ENCODE data around the gene APOL1.
"Not testable (repeated sequence)": the region's sequence is repeated elsewhere in the genome, so short reads cannot be mapped to it uniquely, and the experiment has no call there.

The APOL1 gene, protein sequence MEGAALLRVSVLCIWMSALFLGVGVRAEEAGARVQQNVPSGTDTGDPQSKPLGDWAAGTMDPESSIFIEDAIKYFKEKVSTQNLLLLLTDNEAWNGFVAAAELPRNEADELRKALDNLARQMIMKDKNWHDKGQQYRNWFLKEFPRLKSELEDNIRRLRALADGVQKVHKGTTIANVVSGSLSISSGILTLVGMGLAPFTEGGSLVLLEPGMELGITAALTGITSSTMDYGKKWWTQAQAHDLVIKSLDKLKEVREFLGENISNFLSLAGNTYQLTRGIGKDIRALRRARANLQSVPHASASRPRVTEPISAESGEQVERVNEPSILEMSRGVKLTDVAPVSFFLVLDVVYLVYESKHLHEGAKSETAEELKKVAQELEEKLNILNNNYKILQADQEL

DNA sequence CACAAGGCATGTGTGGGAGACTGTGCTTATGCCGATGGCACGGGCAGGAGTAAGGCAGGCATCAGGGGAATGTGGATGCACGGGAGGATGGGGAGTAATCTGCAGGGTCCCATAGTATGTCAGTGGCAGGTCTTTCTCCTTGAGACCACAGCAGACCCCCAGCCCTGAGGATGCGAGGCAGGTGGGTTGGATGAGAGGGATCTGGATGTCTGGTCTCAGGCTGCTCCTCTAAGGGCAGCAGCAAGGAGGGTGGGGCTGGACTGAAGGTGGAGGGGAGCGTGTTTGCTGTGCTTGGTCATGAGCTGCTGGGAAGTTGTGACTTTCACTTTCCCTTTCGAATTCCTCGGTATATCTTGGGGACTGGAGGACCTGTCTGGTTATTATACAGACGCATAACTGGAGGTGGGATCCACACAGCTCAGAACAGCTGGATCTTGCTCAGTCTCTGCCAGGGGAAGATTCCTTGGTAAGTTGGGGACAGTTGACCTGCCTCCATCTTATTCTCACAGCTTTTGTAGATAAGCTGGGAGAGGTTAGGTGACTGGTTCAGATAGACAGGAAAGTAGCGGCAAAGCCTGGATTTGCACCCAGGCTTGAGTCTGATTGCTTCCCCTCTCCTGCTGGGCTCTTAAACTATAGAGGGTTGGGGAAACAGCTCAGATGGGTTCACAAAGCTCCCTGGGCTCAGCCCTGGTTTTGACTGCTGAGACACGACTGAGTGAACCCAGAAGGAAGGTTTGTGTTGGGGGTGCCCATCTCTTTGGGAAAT is at the start of gene APOL1:
Gene APOL1, plus strand, starts transcription at position 380 of the 769 bp plus-strand sequence. CDS start 1,823 bp downstream, outside the sequence.
- peak; percentile 63 for DNase-seq (ENCODE audit: low read depth)

DNA sequence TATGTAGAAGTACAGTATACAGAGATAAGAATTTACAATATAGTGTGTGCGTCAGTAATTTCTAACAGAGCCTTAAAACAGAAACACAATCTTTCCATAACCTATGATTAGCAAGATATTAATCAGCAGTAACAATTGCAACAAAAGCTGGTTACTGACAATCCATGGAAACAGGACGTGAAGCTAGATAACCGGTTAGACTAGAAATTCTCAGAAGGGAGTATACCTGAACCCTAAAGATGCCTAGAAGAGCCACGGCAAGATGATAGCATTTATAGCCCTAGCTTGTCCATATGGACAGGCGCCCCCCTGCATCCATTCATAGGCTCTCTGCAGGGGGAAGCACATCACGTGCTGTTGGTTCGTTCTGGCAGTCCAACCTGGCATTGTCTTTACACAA is 49.5 kb upstream of the APOL1 start:
- DNase-seq (ENCODE audit: low read depth) = not testable (repeated sequence)

DNA sequence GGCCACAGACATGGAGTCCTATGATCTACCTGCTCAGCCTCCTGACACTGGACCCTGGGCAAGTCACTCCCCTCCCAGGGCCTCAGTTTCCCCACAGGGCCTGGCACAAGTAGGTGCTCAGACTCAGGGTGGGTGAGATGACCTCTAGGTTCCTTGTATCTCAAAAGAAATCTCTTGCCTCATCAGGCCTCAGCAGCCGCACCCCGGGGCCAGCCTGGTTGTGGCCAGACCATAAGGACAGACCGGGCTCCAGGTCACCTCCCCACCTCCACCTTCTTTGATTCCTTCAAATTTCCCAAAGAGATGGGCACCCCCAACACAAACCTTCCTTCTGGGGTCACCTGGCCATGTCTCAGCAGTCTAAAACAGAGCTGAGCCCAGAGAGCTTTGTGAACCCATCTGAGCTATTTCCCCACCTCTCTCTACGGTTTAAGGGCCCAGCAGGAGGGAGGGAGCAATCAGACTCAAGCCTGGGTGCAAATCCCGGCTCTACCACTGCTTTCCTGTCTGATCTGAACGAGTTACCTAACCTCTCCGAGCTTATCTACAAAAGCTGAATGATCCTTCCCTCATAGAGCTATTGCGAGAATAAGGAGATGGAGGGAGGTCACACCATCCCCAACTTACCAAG is 48.8 kb upstream of the APOL1 start:
- DNase-seq (ENCODE audit: low read depth) = no peak

DNA sequence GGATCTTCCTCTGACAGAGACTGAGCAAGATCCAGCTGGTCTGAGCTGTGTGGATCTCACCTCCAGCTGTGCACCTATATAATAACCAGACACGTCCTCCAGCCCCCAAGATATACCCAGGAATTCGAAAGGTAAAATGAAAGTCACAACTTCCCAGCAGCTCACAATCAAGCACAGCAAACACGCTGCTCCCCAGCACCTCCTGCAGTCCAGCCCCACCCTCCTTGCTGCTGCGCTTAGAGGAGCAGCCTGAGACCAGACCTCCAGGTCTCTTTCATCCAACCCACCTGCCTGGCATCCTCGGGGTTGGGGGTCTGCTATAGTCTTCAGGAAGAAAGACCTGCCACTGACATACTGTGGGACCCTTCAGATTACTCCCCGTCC is 48.3 kb upstream of the APOL1 start:
- DNase-seq (ENCODE audit: low read depth) = no peak

DNA sequence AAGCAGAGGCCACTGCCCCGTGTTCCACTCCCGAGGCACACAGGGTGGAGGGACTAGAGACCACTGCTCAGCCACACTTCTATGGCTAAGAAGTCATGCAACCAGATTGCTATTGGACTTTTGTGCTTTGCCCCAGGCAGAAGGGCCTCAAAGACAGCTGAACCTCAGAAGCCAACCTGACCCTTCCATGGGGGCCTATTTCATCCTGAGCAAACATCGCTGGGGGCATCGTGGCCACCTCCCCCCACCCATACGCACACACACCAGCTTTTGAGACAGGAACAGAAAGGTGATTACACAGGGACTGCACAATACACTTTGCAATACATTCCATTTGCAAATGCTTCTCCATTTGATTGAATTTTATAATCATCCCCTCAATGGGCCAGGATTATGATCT is 47.4 kb upstream of the APOL1 start:
- DNase-seq (ENCODE audit: low read depth) = not testable (repeated sequence)

DNA sequence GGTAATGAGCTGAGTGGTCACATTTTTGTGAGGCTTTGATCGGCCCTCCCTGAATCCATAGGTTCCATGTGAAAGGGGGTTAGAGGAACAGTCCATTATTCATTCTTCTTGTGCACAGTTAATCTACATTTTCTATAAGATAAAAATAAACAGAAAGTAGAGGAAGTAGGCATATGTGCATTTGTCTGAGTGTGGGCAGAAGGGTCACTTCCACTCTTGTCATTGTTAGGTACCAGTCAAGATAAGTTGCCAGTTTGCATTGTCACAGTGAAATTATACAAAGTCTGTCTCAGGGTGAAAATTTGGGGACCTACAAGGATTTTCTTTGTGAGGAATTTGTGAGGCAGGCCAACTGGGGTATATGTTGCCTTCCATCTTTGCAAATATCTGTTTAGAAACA is 46.7 kb upstream of the APOL1 start:
- no peak for DNase-seq (ENCODE audit: low read depth)

DNA sequence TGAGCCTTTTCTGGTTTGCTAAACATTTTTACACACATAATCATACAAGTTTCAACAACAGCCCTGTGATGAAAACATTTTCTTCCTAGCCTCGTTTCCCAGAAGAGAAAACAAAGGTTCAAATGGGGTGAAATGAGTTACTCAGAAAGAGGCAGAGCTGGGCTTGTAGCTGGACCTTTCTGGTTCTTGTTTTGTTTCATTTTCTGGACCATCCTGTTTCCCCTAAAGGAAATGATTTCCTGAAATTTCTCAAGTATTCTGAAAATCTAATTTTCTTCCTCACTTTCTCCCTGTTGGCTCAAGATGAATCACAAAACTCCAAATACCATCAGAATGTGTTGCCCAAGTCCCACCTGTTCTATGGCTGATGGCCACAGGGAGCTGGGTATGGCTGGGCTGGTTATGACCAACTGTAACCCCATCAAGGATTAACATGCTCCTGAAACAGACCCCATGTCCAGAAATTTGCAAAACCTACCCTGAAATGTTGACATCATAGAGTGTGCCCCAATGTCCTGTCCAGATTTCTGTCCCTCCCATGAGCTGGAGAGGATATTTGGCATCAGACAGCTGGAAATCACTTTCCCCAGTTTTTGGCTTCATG is 44.7 kb upstream of the APOL1 start:
- DNase-seq (ENCODE audit: low read depth) = no peak

DNA sequence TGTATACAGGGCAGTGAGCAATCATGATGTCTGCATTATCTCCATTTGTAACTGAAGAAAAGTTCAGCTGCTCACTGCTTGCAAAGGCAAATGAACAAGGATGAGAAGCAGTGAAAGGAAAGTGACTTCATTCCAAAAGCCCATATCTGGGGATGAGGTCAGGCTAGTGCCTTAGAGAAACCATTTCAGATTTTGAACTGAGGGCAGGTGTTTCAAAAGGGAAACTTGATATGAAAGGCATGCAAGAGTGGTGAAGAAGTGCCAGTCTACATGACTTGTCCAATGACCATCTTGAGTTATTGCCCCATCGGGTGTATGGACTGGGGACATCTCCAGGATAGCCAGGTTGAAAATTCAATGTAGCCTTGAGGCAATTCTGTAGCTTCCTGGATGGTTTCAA is 44.0 kb upstream of the APOL1 start:
- no peak for DNase-seq (ENCODE audit: low read depth)

DNA sequence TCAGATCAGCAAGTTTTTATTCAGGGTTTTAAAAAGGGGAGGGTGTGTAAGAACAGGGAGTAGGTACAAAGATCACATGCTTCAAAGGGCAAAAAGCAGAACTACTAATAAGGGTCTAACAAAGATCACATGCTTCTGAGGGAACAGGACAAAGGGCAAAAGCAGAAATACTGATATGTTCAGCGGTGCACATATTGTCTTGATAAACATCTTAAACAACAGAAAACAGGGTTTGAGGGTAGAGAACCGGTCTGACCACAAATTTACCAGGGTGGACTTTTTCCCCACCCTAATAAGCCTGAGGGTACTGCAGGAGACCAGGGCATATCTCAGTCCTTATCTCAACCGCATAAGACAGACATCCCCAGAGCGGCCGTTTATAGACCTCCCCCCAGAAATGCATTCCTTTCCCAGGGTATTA is 43.4 kb upstream of the APOL1 start:
- not testable (repeated sequence) for DNase-seq (ENCODE audit: low read depth)

DNA sequence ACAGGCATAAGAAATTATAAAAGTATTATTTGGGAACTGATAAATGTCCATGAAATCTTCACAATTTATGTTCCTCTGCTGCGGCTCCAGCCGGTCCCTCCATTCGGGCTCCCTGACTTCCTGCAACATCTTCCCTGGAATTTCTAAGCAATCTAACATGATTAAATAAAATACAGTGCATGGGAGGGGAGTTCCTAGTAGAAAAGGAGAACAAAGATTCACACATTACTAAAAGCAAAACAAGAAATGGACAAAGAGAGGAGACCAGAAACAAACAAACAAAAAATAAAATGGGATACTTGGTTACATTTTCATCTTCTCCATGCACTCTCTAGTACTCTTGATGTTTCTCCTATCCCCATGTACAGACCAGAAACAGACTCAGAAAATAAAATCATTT is 42.7 kb upstream of the APOL1 start:
- DNase-seq (ENCODE audit: low read depth) = no peak

DNA sequence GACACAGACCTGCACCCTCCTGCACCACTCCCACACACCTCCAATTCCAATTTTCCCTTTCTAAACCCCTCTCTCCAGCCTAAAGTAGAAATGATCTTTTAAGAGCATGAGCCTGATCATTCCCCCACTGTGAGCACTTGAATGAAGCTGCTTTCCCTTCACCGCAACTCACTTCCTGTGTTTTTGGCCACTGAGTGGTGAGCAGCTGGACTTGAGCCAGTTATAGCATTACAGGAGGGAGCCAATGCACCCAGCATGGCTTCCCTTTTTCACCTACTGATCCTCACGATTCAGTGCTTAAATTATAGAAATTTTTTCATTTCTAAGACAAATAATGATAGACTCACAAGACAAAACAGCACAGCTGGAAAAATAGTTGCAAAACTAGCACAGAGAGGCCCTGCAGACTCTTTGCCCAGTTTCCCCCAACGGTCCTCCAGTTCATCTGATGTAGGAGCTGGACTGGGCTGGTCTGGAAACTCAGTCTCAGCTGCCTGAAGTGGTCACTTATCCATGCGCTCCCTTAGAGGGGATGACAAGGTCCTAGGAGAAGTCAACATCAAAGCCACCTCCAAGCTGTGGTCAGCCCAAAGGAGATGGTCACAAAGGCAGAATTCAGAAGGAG is 41.6 kb upstream of the APOL1 start:
- DNase-seq (ENCODE audit: low read depth) = peak; percentile 69

DNA sequence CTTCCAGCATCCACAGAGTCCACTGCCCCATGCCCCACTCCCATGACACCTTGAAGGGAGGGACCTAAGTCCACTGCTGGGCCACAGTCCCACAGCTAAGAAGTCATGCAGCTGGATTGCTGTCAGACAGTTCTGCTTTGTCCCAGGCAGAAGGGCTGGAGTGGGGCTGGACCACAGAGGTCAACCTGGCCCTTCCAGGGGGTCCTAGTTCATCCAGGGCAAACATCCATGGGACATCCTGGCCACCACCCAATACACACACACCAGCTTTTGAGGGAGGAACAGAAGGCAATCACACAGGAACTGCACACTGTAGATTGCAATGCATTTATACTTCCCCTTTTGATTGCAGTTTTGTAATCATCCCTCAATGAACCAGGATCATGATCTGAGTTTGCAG is 40.0 kb upstream of the APOL1 start:
- DNase-seq (ENCODE audit: low read depth) = no peak

DNA sequence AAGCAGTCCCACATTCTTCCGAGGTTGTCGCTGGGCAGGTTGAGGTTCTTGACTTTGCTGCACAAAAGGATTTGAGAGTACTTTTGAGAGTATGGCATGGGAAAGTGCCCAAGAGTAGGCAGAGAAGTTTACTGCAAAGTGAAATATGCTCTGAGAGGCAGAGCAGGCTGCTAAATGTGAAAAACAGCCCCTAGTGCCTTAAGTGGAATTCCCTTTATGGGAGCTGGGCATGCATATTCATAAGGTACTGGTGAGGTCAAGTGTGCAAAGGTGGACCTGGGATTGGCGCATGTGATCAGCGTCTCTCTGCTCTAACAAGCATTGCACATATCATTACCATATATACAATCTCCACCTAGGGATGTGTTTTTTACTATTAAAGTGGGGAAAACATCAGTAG is 39.3 kb upstream of the APOL1 start:
- no peak for DNase-seq (ENCODE audit: low read depth)

DNA sequence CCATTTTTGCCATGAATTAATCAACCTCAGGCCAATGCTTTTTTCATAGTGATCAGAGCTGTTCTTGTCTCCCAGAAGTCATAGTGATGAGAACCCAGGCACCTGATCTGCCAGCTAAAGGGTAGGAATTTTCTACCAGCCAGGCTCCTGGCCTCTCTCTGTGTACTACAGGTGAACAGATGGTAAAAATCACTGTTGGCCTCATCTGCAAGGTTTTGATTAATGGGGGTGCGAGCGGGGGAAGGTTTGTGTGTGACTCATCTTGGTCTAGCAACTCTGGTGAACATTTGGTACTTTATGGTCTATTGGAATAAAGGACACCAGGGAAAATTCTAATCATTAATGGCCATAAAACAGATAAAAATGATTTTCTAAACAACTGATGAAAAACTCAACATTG is 37.0 kb upstream of the APOL1 start:
- DNase-seq (ENCODE audit: low read depth) = no peak

DNA sequence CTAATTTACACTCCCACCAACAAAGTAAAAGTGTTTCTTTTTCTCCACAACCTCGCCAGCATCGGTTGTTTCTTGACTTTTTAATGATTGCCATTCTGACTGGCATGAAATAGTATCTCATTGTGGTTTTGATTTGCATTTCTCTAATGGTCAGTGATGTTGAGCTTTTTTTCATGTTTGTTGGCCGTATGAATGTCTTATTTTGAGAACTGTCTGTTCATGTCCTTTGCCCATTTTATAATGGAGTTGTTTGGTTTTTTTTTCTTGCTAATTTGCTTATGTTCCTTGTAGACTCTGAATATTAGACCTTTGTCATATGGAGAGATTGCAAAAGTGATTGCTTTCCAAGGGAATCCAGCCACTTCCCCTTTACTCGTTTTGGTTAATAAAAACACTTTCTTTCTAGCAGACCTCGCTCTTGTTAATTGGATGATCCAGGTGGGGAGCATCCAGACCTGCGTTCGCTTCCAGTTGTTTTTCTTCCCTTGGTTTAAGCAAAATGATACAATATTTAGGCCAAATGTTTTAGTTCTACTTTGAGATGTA is 34.2 kb upstream of the APOL1 start:
- no peak for DNase-seq (ENCODE audit: low read depth)

DNA sequence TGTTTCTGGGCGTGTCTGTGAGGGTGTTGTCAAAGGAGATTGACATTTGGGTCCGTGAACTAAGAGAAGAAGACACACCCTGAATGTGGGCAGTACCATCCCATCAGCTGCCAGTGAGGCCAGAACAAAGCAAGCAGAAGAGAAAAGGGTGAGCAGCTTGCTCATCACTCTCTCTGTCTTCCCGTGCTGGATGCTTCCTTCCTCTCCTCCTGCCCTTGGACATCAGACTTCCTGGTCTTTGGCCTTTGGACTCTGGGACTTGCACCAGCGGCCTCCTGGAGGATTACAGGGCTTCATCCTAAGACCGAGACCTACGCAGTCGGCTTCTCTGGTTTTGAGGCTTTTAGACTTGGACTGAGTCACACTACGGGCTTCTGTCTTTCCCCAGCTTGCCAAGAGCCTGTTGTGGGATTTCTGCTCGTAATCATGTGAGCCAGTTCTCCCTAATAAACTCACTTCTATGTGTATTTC is 32.4 kb upstream of the APOL1 start:
- DNase-seq (ENCODE audit: low read depth) = peak; percentile 49

DNA sequence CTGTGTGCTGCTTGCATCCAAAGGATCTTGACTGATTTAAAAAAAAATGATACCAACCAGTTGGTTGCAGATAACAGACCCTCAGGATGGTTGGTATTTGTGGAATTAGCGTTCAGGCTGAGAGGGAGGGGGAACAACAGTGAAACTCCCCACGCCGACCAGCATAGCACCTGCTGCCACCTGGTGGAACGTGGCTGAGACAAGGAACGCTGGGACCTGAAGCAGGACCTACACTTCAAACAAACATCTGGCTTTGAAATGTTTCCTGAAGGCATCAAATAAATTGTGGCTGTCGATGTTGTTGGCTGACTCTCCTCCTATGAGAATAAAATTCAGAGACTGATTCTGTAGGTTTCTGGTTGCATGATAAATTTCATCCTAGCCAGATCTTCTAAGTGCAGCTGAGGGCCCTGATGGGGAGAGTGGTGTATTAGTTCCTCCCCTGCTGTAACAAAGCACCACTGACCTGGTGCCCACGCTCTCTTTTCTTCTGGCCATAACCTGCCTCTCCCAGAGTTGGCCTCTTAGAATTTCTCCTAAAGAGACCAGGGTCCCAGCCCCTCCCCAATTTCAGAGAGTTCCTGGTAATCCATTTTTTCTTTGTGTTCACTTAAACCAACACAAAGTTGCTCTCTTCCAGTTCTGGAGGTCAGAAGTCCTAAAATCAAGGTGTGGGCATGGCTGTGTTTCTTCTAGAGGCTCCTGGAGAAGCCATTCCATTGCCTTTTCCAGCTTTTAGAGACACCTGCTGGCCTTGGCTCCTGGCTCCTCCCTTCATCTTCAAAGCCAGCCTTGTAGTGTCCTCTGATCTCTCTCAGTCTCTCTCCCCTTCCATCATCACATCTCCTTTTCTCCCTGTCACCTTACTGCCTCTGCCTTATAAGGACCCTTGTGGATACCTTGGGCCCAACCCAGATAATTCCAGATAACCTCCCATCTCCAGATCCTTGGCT is 30.9 kb upstream of the APOL1 start:
- DNase-seq (ENCODE audit: low read depth) = peak; percentile 35

DNA sequence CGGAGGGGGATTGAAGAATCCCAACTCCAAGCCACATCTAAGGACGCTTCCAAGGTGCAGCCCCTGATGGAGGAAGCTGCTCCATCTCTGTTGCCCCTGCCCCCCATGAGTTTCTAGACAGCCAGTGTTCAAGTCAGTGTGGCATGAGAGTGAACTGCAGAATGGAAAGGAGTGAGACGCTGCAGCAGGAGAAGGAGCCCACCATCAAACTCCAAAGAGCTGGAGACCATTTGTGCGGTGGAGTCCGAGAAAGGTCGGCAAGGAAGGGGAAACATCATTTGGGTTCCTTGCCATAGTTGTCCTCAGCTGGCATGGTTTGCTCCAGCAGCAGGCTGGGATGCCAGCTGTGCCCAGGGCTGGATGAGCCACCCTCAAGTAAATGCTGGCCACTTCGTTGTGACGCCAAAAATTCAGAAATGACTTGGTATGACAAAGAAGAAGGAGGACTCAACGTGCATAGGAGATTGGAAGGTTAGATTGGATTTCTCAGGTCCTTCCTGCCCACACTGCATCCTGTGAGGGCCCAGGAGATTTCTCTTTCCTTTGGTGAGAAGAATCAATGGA is 30.0 kb upstream of the APOL1 start:
- no peak for DNase-seq (ENCODE audit: low read depth)

DNA sequence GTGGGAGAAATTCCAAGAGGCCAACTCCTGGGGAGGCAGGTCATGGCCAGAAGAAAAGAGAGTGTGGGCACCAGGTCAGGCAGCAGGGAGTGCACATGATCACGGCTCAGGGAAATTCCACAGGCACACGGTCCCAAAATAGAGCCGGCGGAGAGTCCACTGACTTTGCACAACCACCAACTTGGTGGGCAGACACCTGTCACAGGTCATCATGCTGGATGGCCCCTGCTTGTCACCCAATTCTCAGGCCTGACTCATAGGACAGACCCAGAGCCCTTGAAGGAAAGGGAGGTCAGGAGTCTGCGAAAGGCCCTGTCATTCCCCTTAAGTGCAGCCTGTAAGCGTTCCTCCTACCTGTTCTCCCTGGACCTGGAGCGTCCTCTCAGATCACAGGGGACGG is 29.4 kb upstream of the APOL1 start:
- no peak for DNase-seq (ENCODE audit: low read depth)

DNA sequence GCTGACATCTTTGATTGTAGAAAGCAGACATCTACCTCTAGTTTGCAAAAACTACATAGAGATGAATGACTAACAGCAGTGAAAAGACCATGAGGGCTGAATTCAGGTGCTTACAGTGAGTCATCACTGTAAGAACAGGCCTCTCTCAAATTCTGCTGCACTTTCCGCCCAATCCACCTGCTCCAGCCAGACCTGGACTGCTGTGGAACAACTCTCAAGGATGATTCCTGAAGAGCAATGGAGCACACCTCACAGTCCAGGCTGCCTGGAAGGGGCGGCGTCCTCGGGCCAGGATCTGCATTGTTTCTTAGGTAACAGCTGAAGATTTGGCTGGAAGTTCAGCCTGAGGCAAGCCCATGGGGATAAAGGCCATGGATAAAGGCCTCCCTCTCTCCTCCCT is 28.7 kb upstream of the APOL1 start:
- no peak for DNase-seq (ENCODE audit: low read depth)

Measured in EH (cell line).